Vagina (tissue), 2 donors: ENCODE results near the gene DAND5.
A peak's percentile ranks its signal among the peaks of the same experiment; 100 is the strongest.

Experiments used
- POLR2A ChIP-seq, 2 donors: fragments of 450-650 bp; IDR thresholded peaks; one replicate each; pipeline ENCODE4 v1.6.1; 2017; ENCODE audit warnings: antibody characterized with exemption in 2 of 2, mild to moderate bottlenecking in 2 of 2, moderate library complexity in 2 of 2
- TF ChIP-seq, protein P1 (sequence below), 3 experiments: fragments of 450-650 bp in 2 of 3; fragments of 200-600 bp in 1 of 3; sonication (generic) in 1 of 3; IDR thresholded peaks; one replicate each; pipeline ENCODE4 v1.5.1; 2017 to 2019; ENCODE audit warnings: antibody characterized with exemption in 3 of 3, mild to moderate bottlenecking in 2 of 3, moderate library complexity in 2 of 3

DNA sequence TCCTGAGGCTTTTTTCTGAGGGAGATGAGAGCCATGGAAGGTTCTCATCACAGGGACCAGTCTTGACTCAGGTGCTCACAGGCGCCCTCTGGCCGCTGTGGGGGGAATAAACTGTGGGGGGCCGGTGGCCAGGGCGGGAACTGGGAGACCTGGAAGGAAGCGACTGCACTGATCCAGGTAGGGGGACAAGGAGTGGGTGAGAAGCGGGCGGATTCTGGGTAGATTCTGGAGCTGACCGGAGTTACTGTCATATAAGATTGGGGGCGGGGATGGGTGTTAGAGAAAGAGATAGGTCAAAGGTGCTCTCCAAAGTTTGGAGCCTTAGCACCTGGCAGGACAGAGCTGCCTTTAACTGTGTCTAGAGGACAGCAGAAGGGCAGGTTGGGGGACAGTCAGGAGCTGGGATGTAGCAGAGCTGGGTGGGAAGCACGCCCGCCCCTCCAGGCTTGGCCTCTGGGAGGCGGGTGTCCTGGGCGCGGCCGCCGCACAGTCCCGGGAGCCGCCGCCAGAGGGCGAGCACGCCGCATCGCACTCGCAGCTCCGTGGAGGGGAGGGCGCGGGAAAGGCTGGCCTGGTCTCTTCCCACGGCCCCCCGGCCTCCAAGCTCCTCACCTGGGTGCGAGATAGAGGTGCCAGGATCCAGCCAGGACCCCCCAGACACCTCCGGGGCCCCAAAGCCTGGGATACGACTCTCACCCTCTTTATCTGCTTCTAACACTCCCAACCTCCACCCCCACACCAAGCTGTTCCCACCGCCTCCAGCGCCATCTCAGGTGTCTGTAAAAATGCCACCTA, 4.2 kb upstream of the DAND5 start:
- TF ChIP-seq, protein P1, sequence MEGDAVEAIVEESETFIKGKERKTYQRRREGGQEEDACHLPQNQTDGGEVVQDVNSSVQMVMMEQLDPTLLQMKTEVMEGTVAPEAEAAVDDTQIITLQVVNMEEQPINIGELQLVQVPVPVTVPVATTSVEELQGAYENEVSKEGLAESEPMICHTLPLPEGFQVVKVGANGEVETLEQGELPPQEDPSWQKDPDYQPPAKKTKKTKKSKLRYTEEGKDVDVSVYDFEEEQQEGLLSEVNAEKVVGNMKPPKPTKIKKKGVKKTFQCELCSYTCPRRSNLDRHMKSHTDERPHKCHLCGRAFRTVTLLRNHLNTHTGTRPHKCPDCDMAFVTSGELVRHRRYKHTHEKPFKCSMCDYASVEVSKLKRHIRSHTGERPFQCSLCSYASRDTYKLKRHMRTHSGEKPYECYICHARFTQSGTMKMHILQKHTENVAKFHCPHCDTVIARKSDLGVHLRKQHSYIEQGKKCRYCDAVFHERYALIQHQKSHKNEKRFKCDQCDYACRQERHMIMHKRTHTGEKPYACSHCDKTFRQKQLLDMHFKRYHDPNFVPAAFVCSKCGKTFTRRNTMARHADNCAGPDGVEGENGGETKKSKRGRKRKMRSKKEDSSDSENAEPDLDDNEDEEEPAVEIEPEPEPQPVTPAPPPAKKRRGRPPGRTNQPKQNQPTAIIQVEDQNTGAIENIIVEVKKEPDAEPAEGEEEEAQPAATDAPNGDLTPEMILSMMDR (IDR thresholded peaks at IDR 0.05) = peak; percentile 60 to 93 (median 88)
- TF ChIP-seq POLR2A (IDR thresholded peaks at IDR 0.05) = no peak
